ENCODE measurements around the gene CHRNA3.

The CHRNA3 gene

GRCh38 chr15:78635346-78635745 is 14.6 kb upstream of the CHRNA3 start:
- H3K4me3 ChIP-seq (ENCODE audit: low read length) = no peak overlapping the region
- peaks cover 9% of the 10 kb centered on the region for H3K27me3 ChIP-seq (ENCODE audit: insufficient read depth, low read length)
- H3K27ac ChIP-seq (ENCODE audit: low read depth, low read length) = no peak overlapping the region
- no peaks in the 10 kb centered on the region; the same call in 1 of the 2 replicates for H3K4me1 ChIP-seq (ENCODE audit: insufficient read depth, low read length)
- H3K36me3 ChIP-seq (ENCODE audit: insufficient read depth, low read length) = no peaks in the 10 kb centered on the region
- 88% methylated on average over 10 of the region's 10 CpGs for WGBS
- H3K9ac ChIP-seq (ENCODE audit: low read depth, low read length) = no peak overlapping the region
- H3K9me3 ChIP-seq (ENCODE audit: insufficient read depth, low read depth, low read length) = peaks cover 6% of the 10 kb centered on the region; the same call in 1 of the 2 replicates

- Histone ChIP-seq H3K4me3 (ENCODE audit: low read length) (no peak overlapping the region), H3K27ac (ENCODE audit: low read depth, low read length) (no peak overlapping the region), H3K36me3 (ENCODE audit: insufficient read depth, low read length) (no peaks in the 10 kb centered on the region), H3K9me3 (ENCODE audit: insufficient read depth, low read depth, low read length) (peaks cover 6% of the 10 kb centered on the region; the same call in 1 of the 2 replicates), H3K9ac (ENCODE audit: low read depth, low read length) (no peak overlapping the region), H3K27me3 (ENCODE audit: insufficient read depth, low read length) (no peaks in the 10 kb centered on the region), H3K4me1 (ENCODE audit: insufficient read depth, low read length) (no peaks in the 10 kb centered on the region; the same call in 1 of the 2 replicates)
- 90% methylated on average over 12 of the region's 12 CpGs for WGBS
Measured at GRCh38 chr15:78634210-78635145, 13.7 kb upstream of the CHRNA3 start.

GRCh38 chr15:78633348-78633747 is 12.6 kb upstream of the CHRNA3 start:
- H3K4me1 ChIP-seq (ENCODE audit: insufficient read depth, low read length) = no peaks in the 10 kb centered on the region
- peaks cover 6% of the 10 kb centered on the region; the same call in 1 of the 2 replicates for H3K9me3 ChIP-seq (ENCODE audit: insufficient read depth, low read depth, low read length)
- H3K4me3 ChIP-seq (ENCODE audit: low read length) = no peak overlapping the region
- H3K27ac ChIP-seq (ENCODE audit: low read depth, low read length) = no peak overlapping the region
- WGBS = 88% methylated on average over 2 of the region's 2 CpGs
- no peaks in the 10 kb centered on the region for H3K36me3 ChIP-seq (ENCODE audit: insufficient read depth, low read length)
- H3K27me3 ChIP-seq (ENCODE audit: insufficient read depth, low read length) = no peaks in the 10 kb centered on the region
- no peak overlapping the region for H3K9ac ChIP-seq (ENCODE audit: low read depth, low read length)

- Histone ChIP-seq H3K36me3 (ENCODE audit: insufficient read depth, low read length) (no peaks in the 10 kb centered on the region), H3K4me3 (ENCODE audit: low read length) (no peak overlapping the region), H3K9ac (ENCODE audit: low read depth, low read length) (no peak overlapping the region), H3K27ac (ENCODE audit: low read depth, low read length) (no peak overlapping the region), H3K27me3 (ENCODE audit: insufficient read depth, low read length) (no peaks in the 10 kb centered on the region), H3K9me3 (ENCODE audit: insufficient read depth, low read depth, low read length) (peaks cover 6% of the 10 kb centered on the region; the same call in 1 of the 2 replicates), H3K4me1 (ENCODE audit: insufficient read depth, low read length) (no peaks in the 10 kb centered on the region)
- 87% methylated on average over 9 of the region's 9 CpGs for WGBS
Measured at GRCh38 chr15:78630886-78631633, 10.3 kb upstream of the CHRNA3 start.

GRCh38 chr15:78629716-78630065 is 8.9 kb upstream of the CHRNA3 start:
- Histone ChIP-seq H3K27me3 (ENCODE audit: insufficient read depth, low read length) (no peaks in the 10 kb centered on the region), H3K4me3 (ENCODE audit: low read length) (no peak overlapping the region), H3K4me1 (ENCODE audit: insufficient read depth, low read length) (no peaks in the 10 kb centered on the region), H3K9me3 (ENCODE audit: insufficient read depth, low read depth, low read length) (peaks cover 6% of the 10 kb centered on the region; the same call in 1 of the 2 replicates), H3K27ac (ENCODE audit: low read depth, low read length) (no peak overlapping the region), H3K9ac (ENCODE audit: low read depth, low read length) (no peak overlapping the region), H3K36me3 (ENCODE audit: insufficient read depth, low read length) (no peaks in the 10 kb centered on the region)
- WGBS = 89% methylated on average over 12 of the region's 12 CpGs

- Histone ChIP-seq H3K27me3 (ENCODE audit: insufficient read depth, low read length) (no peaks in the 10 kb centered on the region), H3K36me3 (ENCODE audit: insufficient read depth, low read length) (no peaks in the 10 kb centered on the region), H3K9ac (ENCODE audit: low read depth, low read length) (no peak overlapping the region), H3K4me1 (ENCODE audit: insufficient read depth, low read length) (no peaks in the 10 kb centered on the region), H3K4me3 (ENCODE audit: low read length) (no peak overlapping the region), H3K27ac (ENCODE audit: low read depth, low read length) (no peak overlapping the region), H3K9me3 (ENCODE audit: insufficient read depth, low read depth, low read length) (peaks cover 6% of the 10 kb centered on the region; the same call in 1 of the 2 replicates)
- 96% methylated on average over 29 of the region's 29 CpGs for WGBS
Measured at GRCh38 chr15:78629031-78629715, 8.4 kb upstream of the CHRNA3 start.

GRCh38 chr15:78628227-78628626 is 7.4 kb upstream of the CHRNA3 start:
- Histone ChIP-seq H3K27me3 (ENCODE audit: insufficient read depth, low read length) (0 out of 2 replicates have a peak, but pooled peaks cover under 1% of the 10 kb centered on the region), H3K9me3 (ENCODE audit: insufficient read depth, low read depth, low read length) (peaks cover 2% of the 10 kb centered on the region; the same call in 1 of the 2 replicates), H3K36me3 (ENCODE audit: insufficient read depth, low read length) (no peaks in the 10 kb centered on the region), H3K4me3 (ENCODE audit: low read length) (no peak overlapping the region), H3K4me1 (ENCODE audit: insufficient read depth, low read length) (no peaks in the 10 kb centered on the region), H3K9ac (ENCODE audit: low read depth, low read length) (no peak overlapping the region), H3K27ac (ENCODE audit: low read depth, low read length) (no peak overlapping the region)
- WGBS = 88% methylated on average over 6 of the region's 6 CpGs

GRCh38 chr15:78627348-78627747 is 6.6 kb upstream of the CHRNA3 start:
- H3K4me1 ChIP-seq (ENCODE audit: insufficient read depth, low read length) = no peaks in the 10 kb centered on the region
- 94% methylated on average over 8 of the region's 8 CpGs for WGBS
- no peak overlapping the region for H3K4me3 ChIP-seq (ENCODE audit: low read length)
- no peak overlapping the region for H3K27ac ChIP-seq (ENCODE audit: low read depth, low read length)
- no peak overlapping the region for H3K9ac ChIP-seq (ENCODE audit: low read depth, low read length)
- peaks cover 8% of the 10 kb centered on the region for H3K27me3 ChIP-seq (ENCODE audit: insufficient read depth, low read length)
- no peaks in the 10 kb centered on the region for H3K9me3 ChIP-seq (ENCODE audit: insufficient read depth, low read depth, low read length)
- H3K36me3 ChIP-seq (ENCODE audit: insufficient read depth, low read length) = no peaks in the 10 kb centered on the region

DNA sequence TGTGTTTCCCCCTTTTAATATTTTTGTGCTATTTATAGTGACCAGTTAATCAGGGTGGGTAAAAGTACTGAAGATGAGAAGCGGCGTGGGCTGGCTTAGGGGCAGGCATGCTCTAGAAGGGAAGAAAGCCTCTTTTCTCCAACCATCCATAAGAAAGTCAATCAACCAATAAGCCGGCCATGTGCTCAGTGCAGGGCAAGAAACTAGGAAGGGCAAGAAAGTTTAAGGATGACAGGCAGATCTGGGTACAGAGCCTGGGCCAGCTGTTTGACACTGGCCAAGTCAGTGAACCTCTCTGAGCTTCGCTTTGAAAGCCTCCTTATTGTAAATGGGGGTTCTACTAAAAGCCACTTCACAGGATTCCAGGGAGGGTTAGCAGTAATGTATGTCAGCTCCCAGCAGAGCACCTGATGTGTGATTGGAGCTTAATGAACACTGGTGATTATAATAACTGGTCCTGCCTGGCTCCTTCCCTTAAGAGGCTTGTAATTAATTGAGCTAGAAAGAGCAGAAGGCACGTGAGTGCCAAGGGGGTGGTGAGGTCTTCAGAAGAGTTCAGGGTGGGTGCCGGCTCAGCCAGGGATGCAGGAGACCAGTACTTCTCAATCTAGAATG is 5.7 kb upstream of the CHRNA3 start:
- Histone ChIP-seq H3K9me3 (ENCODE audit: insufficient read depth, low read depth, low read length) (no peaks in the 10 kb centered on the region), H3K9ac (ENCODE audit: low read depth, low read length) (no peak overlapping the region), H3K27ac (ENCODE audit: low read depth, low read length) (no peak overlapping the region), H3K27me3 (ENCODE audit: insufficient read depth, low read length) (peaks cover 17% of the 10 kb centered on the region), H3K4me1 (ENCODE audit: insufficient read depth, low read length) (no peaks in the 10 kb centered on the region), H3K36me3 (ENCODE audit: insufficient read depth, low read length) (no peaks in the 10 kb centered on the region), H3K4me3 (ENCODE audit: low read length) (no peak overlapping the region)
- WGBS = 95% methylated on average over 4 of the region's 6 CpGs

DNA sequence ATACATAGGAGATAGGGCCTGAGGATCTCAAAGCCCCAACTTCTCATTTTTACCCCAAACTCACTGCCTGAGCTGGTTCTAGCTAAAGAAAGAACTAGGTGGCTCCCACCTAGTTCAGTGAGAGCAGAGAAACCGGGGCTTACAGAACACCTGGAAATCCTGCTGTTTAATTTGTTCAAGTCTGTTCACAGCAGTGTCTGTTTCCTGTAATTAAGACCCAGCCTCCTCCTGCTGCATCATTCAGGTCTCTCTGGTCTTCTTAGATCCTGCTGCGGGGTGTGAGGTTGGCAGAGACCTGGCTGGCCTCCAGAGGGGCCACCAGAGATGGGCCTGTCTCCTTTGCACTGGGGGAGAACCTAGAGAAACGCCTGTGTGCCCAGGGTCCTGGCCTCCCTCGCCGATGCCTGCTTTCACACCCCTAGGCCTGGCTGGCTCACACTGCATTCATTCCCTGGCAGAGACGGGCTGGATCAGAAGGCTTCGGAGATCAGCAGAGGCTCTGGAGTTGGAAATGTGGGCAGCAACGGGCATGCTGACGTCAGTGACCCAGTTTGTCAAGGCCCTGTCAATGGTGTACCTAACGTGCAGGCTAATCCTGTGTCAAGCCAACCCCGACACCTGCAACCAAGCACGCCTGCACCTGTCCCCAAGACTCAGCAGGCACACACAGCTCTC is 4.9 kb upstream of the CHRNA3 start:
- H3K9ac ChIP-seq (ENCODE audit: low read depth, low read length) = no peak overlapping the region
- 91% methylated on average over 12 of the region's 12 CpGs for WGBS
- H3K4me1 ChIP-seq (ENCODE audit: insufficient read depth, low read length) = peaks cover 4% of the 10 kb centered on the region; the same call in 1 of the 2 replicates
- H3K9me3 ChIP-seq (ENCODE audit: insufficient read depth, low read depth, low read length) = no peaks in the 10 kb centered on the region
- peaks cover 24% of the 10 kb centered on the region for H3K27me3 ChIP-seq (ENCODE audit: insufficient read depth, low read length)
- H3K36me3 ChIP-seq (ENCODE audit: insufficient read depth, low read length) = no peaks in the 10 kb centered on the region
- H3K27ac ChIP-seq (ENCODE audit: low read depth, low read length) = no peak overlapping the region
- no peak overlapping the region for H3K4me3 ChIP-seq (ENCODE audit: low read length)

All from HUES64 (cell line).